LNCaP clone FGC (cell line): ENCODE measurements around the gene PDK4.

Experiments used
- DNase-seq: peaks from one replicate; pipeline ENCODE4 v3.0.0-alpha.2; 2011; ENCODE audit warnings: low read depth
- H3K4me3 ChIP-seq: 2 replicates; pipeline ENCODE4 v1.5.1; 2011; ENCODE audit warnings: mild to moderate bottlenecking, low read depth, low read length, control low read depth
- TF ChIP-seq, protein P1 (sequence below): IDR thresholded peaks from 2 replicates; pipeline ENCODE4 v1.5.1; 2012; ENCODE audit warnings: mild to moderate bottlenecking; ENCODE audit not compliant: control insufficient read depth, insufficient read depth; ENCODE audit errors: extremely low read depth

The PDK4 gene

DNA sequence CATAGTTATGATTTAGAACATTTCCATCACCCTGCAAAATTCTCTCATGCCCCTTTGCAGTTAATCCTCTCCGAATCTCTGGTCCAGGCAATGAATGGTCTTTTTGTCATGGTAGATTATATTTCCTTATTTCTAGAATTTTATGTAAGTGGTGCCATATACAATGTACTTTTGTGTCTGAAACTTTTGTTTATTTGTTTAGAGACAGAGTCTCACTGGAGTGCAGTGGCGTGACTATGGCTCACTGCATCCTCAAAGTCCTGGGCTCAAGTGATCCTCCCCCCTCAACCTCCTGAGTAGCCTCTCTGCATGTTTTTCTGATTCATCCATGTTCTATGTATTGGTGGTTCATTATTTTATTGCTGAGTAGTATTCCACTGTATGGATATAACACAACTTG lies 23.2 kb upstream of the PDK4 start:
- H3K4me3 ChIP-seq: no peak overlapping the region
- DNase-seq: no peak

DNA sequence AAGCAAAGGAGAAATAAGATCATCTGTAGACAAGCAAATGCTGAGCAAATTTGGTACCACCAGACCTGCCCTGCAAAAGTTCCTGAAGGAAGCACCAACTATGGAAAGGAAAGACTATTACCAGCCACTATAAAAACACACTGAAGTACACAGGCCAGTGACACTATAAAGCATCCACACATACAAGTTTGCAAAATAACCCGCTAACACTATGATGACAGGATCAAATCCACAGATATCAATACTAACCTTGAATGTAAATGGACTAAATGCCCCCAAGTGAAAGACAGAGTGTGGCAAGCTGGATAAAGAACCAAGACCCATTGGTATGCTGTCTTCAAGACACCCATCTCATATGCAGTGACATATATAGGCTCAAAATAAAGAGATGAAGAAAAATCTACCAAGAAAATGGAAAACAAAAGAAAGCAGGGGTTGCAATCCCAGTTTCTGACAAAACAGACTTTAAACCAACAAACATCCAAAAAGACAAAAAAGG lies 18.2 kb upstream of the PDK4 start:
- no peak for DNase-seq
- no peak overlapping the region for H3K4me3 ChIP-seq
- TF ChIP-seq, protein P1, sequence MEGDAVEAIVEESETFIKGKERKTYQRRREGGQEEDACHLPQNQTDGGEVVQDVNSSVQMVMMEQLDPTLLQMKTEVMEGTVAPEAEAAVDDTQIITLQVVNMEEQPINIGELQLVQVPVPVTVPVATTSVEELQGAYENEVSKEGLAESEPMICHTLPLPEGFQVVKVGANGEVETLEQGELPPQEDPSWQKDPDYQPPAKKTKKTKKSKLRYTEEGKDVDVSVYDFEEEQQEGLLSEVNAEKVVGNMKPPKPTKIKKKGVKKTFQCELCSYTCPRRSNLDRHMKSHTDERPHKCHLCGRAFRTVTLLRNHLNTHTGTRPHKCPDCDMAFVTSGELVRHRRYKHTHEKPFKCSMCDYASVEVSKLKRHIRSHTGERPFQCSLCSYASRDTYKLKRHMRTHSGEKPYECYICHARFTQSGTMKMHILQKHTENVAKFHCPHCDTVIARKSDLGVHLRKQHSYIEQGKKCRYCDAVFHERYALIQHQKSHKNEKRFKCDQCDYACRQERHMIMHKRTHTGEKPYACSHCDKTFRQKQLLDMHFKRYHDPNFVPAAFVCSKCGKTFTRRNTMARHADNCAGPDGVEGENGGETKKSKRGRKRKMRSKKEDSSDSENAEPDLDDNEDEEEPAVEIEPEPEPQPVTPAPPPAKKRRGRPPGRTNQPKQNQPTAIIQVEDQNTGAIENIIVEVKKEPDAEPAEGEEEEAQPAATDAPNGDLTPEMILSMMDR: no peak

More for the DNA sequence above, 23.2 kb upstream of the PDK4 start:
- TF ChIP-seq, protein P1: no peak

DNA sequence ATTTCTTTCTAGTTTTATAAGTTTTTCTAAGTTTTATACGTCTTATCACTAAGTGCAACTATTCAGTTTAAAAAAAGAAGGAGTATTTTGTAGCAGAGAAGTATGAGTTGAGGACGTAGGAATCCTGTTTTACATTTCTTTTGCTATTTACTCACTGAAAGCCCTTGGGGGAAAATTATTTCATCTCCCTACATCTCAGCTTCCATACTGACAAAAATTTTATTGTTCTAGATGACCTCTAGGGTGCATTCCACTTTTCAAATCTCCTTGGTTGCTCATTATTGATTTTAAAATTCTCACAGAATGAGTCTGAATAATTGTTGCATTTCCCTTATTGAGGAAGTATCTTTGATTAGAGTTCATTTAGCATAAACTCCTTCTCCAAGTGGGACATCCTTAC lies 14.9 kb upstream of the PDK4 start:
- H3K4me3 ChIP-seq: no peak overlapping the region
- no peak for DNase-seq
- TF ChIP-seq, protein P1: no peak

DNA sequence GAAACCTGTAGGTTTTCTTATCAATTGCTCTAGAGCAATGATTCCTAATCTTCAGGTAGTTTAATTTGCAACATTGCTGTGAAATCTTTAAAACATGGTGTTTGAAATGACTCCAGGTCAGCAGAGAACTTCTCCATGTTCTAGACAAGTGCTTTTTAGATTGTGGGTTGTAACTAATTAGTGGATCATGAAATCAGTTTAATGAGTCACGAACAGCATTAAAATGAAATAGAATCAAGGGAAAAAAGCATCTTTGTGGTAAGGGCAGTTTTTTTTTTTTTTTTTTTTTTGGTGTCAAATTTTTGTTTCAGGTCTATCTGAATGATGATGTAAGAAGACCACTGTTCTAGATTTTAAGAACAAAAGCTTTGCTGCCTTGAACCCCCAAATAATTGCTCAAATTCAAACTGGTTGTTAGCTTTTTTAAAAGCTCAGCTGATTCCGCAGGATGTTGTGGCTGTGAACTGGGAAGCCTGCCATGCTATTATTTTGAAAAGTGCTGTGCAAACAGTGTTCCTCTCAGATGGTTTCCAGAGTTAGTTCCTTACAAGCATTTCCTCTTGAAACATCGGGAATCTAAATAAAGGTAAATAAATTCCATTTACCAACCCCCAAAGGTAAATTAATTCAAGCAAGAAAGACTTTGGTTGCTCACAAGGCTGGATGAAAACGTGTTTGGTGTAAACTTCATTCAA lies 13.1 kb upstream of the PDK4 start:
- DNase-seq: peak; percentile 88
- TF ChIP-seq, protein P1: no peak
- peak overlapping the region; percentile 37 for H3K4me3 ChIP-seq

DNA sequence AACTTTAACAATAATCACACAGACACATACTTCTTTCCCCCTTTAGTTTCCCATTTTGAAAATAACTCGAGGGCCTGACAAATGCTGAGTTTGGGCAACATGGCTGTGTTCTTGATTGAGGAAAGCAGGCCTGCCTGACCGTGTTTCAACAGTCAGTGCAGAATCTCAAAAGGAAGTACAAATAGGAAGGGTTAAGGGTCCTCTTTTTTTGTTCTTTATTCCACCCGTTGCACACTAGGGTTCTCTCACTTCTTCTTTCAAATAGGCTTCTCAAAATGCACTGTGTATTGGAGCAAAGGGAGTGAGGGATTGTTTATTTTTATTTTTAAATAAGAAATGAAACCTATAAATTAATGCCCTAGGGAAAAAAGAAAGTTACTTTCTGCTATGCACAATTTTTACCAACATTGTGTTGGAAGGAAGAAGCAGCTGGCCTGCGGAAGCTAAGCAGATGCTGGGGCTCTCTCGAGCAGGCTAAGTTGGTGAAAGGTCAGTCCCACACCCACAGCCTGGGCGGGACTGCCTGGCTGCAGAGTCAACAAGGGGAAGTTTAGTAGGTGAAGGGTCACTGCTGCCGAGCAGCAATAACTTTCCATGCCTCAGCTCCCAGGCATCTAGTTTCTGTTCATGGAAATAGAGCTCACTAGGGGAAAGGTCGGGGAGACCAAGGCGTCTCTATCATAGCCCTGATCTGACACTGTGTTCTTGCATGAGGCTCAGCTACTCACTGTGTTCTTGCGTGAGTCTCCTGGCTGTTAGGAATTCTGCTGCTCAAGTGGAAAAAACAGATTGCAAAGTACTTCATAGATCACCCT lies 12.2 kb upstream of the PDK4 start:
- DNase-seq: peak; percentile 90
- H3K4me3 ChIP-seq: peak overlapping the region; percentile 37
- TF ChIP-seq, protein P1: no peak

DNA sequence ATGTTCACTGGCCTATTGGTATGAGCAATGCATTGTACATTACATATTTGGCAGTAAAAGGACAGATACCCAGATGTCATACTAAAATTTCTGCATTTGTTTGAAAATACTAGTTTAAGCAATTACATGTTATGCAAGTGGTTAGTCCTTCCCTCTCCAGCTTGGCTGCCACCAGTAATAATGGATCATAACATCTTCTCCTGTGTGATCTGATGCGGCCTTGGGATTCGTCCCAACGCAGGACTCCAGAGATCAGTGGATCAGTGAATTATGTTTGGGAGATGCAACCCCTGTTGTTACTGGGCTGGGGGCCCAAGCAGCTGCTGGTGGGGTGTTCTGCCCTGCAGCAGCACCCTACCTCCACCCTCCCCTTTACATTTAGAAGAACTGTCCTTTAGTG lies 11.2 kb upstream of the PDK4 start:
- no peak overlapping the region for H3K4me3 ChIP-seq
- DNase-seq: no peak
- TF ChIP-seq, protein P1: no peak
